HepG2 (cell line): ENCODE measurements around the gene IQCE. TPM values are rescaled to one million over a fixed set of nuclear protein-coding genes. Genes with fewer than 3 reads are reported as not detected.

ENCODE experiments used
- BRCA1 ChIP-seq: sonication (generic); formaldehyde crosslinking; IDR thresholded peaks from 2 replicates; pipeline ENCODE4 v1.4.0; 2020; ENCODE audit warnings: missing genetic modification reagents
- CBX1 ChIP-seq: IDR thresholded peaks from one replicate; pipeline ENCODE4 v1.6.1; 2016; ENCODE audit warnings: antibody characterized with exemption, low read depth
- CEBPG ChIP-seq: IDR thresholded peaks from 2 replicates; pipeline ENCODE4 v1.6.1; 2016
- CERS6 ChIP-seq: sonication (generic); formaldehyde crosslinking; IDR thresholded peaks from 2 replicates; pipeline ENCODE4 v1.5.0; 2020; ENCODE audit warnings: missing genetic modification reagents
- GATAD2A ChIP-seq: IDR thresholded peaks from 2 replicates; pipeline ENCODE4 v1.6.1; 2016
- KDM2A ChIP-seq: sonication (generic); formaldehyde crosslinking; IDR thresholded peaks from 2 replicates; pipeline ENCODE4 v1.4.0; 2020; ENCODE audit warnings: low read depth, missing genetic modification reagents, borderline replicate concordance
- MEF2D ChIP-seq: sonication (generic); formaldehyde crosslinking; IDR thresholded peaks from 2 replicates; pipeline ENCODE4 v1.5.1; 2020; ENCODE audit warnings: mild to moderate bottlenecking, missing genetic modification reagents
- NCOR1 ChIP-seq: fragments of 200-600 bp; sonication (generic); IDR thresholded peaks from 2 replicates; pipeline ENCODE4 v1.7.0; 2017; ENCODE audit warnings: antibody characterized with exemption, low read length, borderline replicate concordance
- NFRKB ChIP-seq: fragments of 450-650 bp; IDR thresholded peaks from 2 replicates; pipeline ENCODE4 v1.6.1; 2017
- ONECUT2 ChIP-seq: sonication (generic); formaldehyde crosslinking; IDR thresholded peaks from 2 replicates; pipeline ENCODE4 v1.4.0; 2020; ENCODE audit warnings: missing genetic modification reagents
- RBM39 ChIP-seq: fragments of 200-400 bp; formaldehyde crosslinking; IDR thresholded peaks from one replicate; pipeline ENCODE4 v1.6.1; 2018; ENCODE audit warnings: antibody characterized with exemption, mild to moderate bottlenecking, low read depth, low read length; ENCODE audit not compliant: poor library complexity, severe bottlenecking
- SALL1 ChIP-seq: sonication (generic); formaldehyde crosslinking; IDR thresholded peaks from 2 replicates; pipeline ENCODE4 v1.8.0; 2022; ENCODE audit warnings: mild to moderate bottlenecking, missing genetic modification reagents
- SALL2 ChIP-seq: sonication (generic); formaldehyde crosslinking; IDR thresholded peaks from 2 replicates; pipeline ENCODE4 v1.8.1; 2023; ENCODE audit warnings: mild to moderate bottlenecking, missing genetic modification reagents, inconsistent platforms
- SETDB1 ChIP-seq: sonication (generic); formaldehyde crosslinking; IDR thresholded peaks from 2 replicates; pipeline ENCODE4 v1.5.1; 2020; ENCODE audit warnings: missing genetic modification reagents, mild to moderate bottlenecking, borderline replicate concordance
- TFAP4 ChIP-seq: sonication (generic); IDR thresholded peaks from 2 replicates; pipeline ENCODE4 v1.6.1; 2016; ENCODE audit warnings: low read depth, borderline replicate concordance
- TIGD3 ChIP-seq: sonication (generic); formaldehyde crosslinking; IDR thresholded peaks from 2 replicates; pipeline ENCODE4 v1.5.1; 2020; ENCODE audit warnings: mild to moderate bottlenecking, missing genetic modification reagents, borderline replicate concordance
- ZFP36 ChIP-seq: fragments of 150-350 bp; IDR thresholded peaks from 2 replicates; pipeline ENCODE4 v1.6.1; 2018; ENCODE audit warnings: borderline replicate concordance, low read length, low read depth; ENCODE audit not compliant: partially characterized antibody
- ZFYVE20 ChIP-seq: sonication (generic); formaldehyde crosslinking; IDR thresholded peaks from 2 replicates; pipeline ENCODE4 v1.8.0; 2023; ENCODE audit warnings: low read depth, mild to moderate bottlenecking, moderate library complexity, missing genetic modification reagents, borderline replicate concordance
- ZNF12 ChIP-seq: sonication (generic); formaldehyde crosslinking; IDR thresholded peaks from 2 replicates; pipeline ENCODE4 v1.5.0; 2020; ENCODE audit warnings: missing genetic modification reagents
- ZNF205 ChIP-seq: IDR thresholded peaks from 2 replicates; pipeline ENCODE4 v1.6.1; 2018; ENCODE audit warnings: missing biosample characterization, missing genetic modification reagents
- ZNF256 ChIP-seq: sonication (generic); formaldehyde crosslinking; conservative IDR thresholded peaks from 2 replicates; pipeline ENCODE4 v1.4.0; 2020; ENCODE audit warnings: missing genetic modification reagents
- ZNF276 ChIP-seq: sonication (generic); formaldehyde crosslinking; IDR thresholded peaks from 2 replicates; pipeline ENCODE4 v1.4.0; 2020; ENCODE audit warnings: mild to moderate bottlenecking, low read depth, missing genetic modification reagents
- ZNF367 ChIP-seq: sonication (generic); formaldehyde crosslinking; IDR thresholded peaks from 2 replicates; pipeline ENCODE4 v1.4.0; 2020; ENCODE audit warnings: missing genetic modification reagents, borderline replicate concordance
- ZNF614 ChIP-seq: IDR thresholded peaks from 2 replicates; pipeline ENCODE4 v1.6.1; 2018; ENCODE audit warnings: missing biosample characterization, missing genetic modification reagents, inconsistent platforms, borderline replicate concordance
- ZNF776 ChIP-seq: sonication (generic); formaldehyde crosslinking; IDR thresholded peaks from 2 replicates; pipeline ENCODE4 v1.4.0; 2020; ENCODE audit warnings: mild to moderate bottlenecking, missing genetic modification reagents
- ZSCAN21 ChIP-seq: sonication (generic); formaldehyde crosslinking; IDR thresholded peaks from 2 replicates; pipeline ENCODE4 v1.8.0; 2022; ENCODE audit warnings: mild to moderate bottlenecking, missing genetic modification reagents, moderate library complexity, borderline replicate concordance
- polyA plus RNA-seq, 8 experiments: library from polyadenylated mRNA; depleted of rRNA in 3 of 8; stranded (reverse) in 7 of 8; unstranded in 1 of 8; fragments of >200 nt; fragmentation: Illumina TruSeq in 4 of 8; extraction: Trizol in 4 of 8; gene quantifications; 2 replicates each; pipeline versions ENCODE4 v1.2.1 to v1.2.3, GENCODE V29; 2011 to 2016; ENCODE audit warnings: low read depth in 4 of 8, missing spikeins in 1 of 8, mixed read lengths in 1 of 8; ENCODE audit not compliant: insufficient read depth in 1 of 8
- total RNA-seq, 5 experiments: library from RNA; depleted of rRNA; stranded (reverse); fragments of >200 nt; fragmentation: Illumina TruSeq; extraction: Trizol; gene quantifications; 2 replicates each; pipeline ENCODE4 v1.2.3, GENCODE V29; 2016; ENCODE audit warnings: low read depth in 1 of 5

IQCE gene
- total and polyA plus RNA-seq, 2 of the 13 experiments (the other 11 are each of a cell fraction or from before 2014, with no cell fraction given), result 1.5 to 2.5 TPM

- 0 out of 2 replicates have a peak, but pooled peaks have one; percentile 29 for TF ChIP-seq ZNF205
- no peak for TF ChIP-seq CBX1
- peak; percentile 83 for TF ChIP-seq SALL1
- peak; percentile 42 for TF ChIP-seq RBM39
- TF ChIP-seq KDM2A, result peak; percentile 63
- TF ChIP-seq ZFP36, result no peak
- peak; percentile 22; the same call in 1 of the 2 replicates for TF ChIP-seq CEBPG
- TF ChIP-seq CERS6 (CRISPR knock-in tag), result no peak
- TF ChIP-seq ONECUT2 (CRISPR knock-in tag), result no peak
- TF ChIP-seq ZNF614 (CRISPR knock-in tag), result no peak
- TF ChIP-seq ZNF276 (CRISPR knock-in tag), result 0 out of 2 replicates have a peak, but pooled peaks have one; percentile 45
- TF ChIP-seq ZFYVE20 (CRISPR knock-in tag), result no peak
- peak; percentile 56; the same call in 1 of the 2 replicates for TF ChIP-seq SALL2 (CRISPR knock-in tag)
- TF ChIP-seq BRCA1 (CRISPR knock-in tag), result no peak
- TF ChIP-seq GATAD2A (CRISPR knock-in tag), result no peak
- TF ChIP-seq ZSCAN21 (CRISPR knock-in tag), result peak; percentile 45; the same call in 1 of the 2 replicates
- TF ChIP-seq NFRKB, result no peak
- peak; percentile 76 for TF ChIP-seq ZNF776
- no peak for TF ChIP-seq TFAP4
- no peak for TF ChIP-seq ZNF256 (CRISPR knock-in tag)
- TF ChIP-seq MEF2D (CRISPR knock-in tag), result peak; percentile 40; the same call in 1 of the 2 replicates
- no peak for TF ChIP-seq TIGD3 (CRISPR knock-in tag)
- TF ChIP-seq ZNF367 (CRISPR knock-in tag), result no peak
- no peak for TF ChIP-seq SETDB1
- no peak for TF ChIP-seq NCOR1
- no peak for TF ChIP-seq ZNF12 (CRISPR knock-in tag)
These were observed 3.4 kb upstream of the IQCE start, which contains the start of gene BRAT1 (continued) for GRCh38 chr7:2555121-2556052.
